GM19043 (cell line): ENCODE data around the gene CAT.

Experiments
- ATAC-seq: cut with Tn5 transposase; IDR thresholded peaks from one replicate; pipeline ENCODE4 v1.9.1; 2021; ENCODE audit warnings: low read depth; ENCODE audit not compliant: unreplicated experiment

The CAT gene

GRCh38 chr11:34457607-34458006, 18.9 kb downstream of the CAT start:
- no peak for ATAC-seq

- no peak for ATAC-seq
Observed at GRCh38 chr11:34458525-34458924, 19.8 kb downstream of the CAT start.

- ATAC-seq = no peak
Observed at GRCh38 chr11:34459507-34460162, 20.9 kb downstream of the CAT start.

- no peak for ATAC-seq
Observed at GRCh38 chr11:34460278-34460677, 21.5 kb downstream of the CAT start.

- no peak for ATAC-seq
Observed at GRCh38 chr11:34461215-34461614, 22.5 kb downstream of the CAT start.

- ATAC-seq = no peak
Observed at GRCh38 chr11:34464591-34465051, 25.9 kb downstream of the CAT start.

- no peak for ATAC-seq
Observed at GRCh38 chr11:34466802-34467488, 28.2 kb downstream of the CAT start.

GRCh38 chr11:34468209-34468841, 29.6 kb downstream of the CAT start:
- ATAC-seq = no peak

GRCh38 chr11:34473603-34474169, 35.0 kb downstream of the CAT start:
- no peak for ATAC-seq

- no peak for ATAC-seq
Observed at GRCh38 chr11:34475656-34476055, 36.9 kb downstream of the CAT start.

- ATAC-seq = no peak
Observed at GRCh38 chr11:34476849-34477248, 38.1 kb downstream of the CAT start.

- ATAC-seq = no peak
Observed at GRCh38 chr11:34478845-34479663, 40.3 kb downstream of the CAT start.

GRCh38 chr11:34480314-34480713, 41.6 kb downstream of the CAT start:
- ATAC-seq = no peak

- no peak for ATAC-seq
Observed at GRCh38 chr11:34481307-34481706, 42.6 kb downstream of the CAT start.

- ATAC-seq = no peak
Observed at GRCh38 chr11:34483106-34483874, 44.6 kb downstream of the CAT start.

GRCh38 chr11:34487430-34487829, 48.7 kb downstream of the CAT start:
- ATAC-seq = no peak

GRCh38 chr11:34488855-34489557, 50.3 kb downstream of the CAT start:
- ATAC-seq = no peak

GRCh38 chr11:34490304-34490703, 51.6 kb downstream of the CAT start:
- ATAC-seq = no peak

- ATAC-seq = no peak
Observed at GRCh38 chr11:34492806-34493414, 54.2 kb downstream of the CAT start.
